Right lobe of liver (tissue), 6 donors: ENCODE results near the gene P2RY8. TPM values are rescaled to one million over a fixed set of nuclear protein-coding genes. Genes with fewer than 3 reads are reported as not detected.
"Not testable (repeated sequence)": the region's sequence is repeated elsewhere in the genome, so short reads cannot be mapped to it uniquely, and the experiment has no call there.

Experiments used
- ATAC-seq, 4 donors: fragments of 200-7000 bp; cut with Tn5 transposase; one replicate each; pipeline ENCODE4 v1.9.1; 2020; ENCODE audit warnings: mild to moderate bottlenecking in 4 of 4, moderate library complexity in 4 of 4
- DNase-seq, 3 donors: peaks; one replicate each; pipeline ENCODE4 v3.0.0-alpha.2; 2020
- H3K27ac ChIP-seq, 3 donors: fragments of 200-600 bp; one replicate each; pipeline ENCODE4 v1.8.0; 2022
- H3K27me3 ChIP-seq, 2 donors: fragments of 200-600 bp; one replicate each; pipeline ENCODE4 v1.8.0; 2022
- H3K36me3 ChIP-seq, 4 donors: fragments of 200-600 bp; sonication (generic) in 1 of 4; one replicate each; pipeline versions ENCODE4 v1.5.1 to v1.8.0; 2017 to 2022; ENCODE audit warnings: control low read depth in 1 of 4
- H3K4me1 ChIP-seq, 4 donors: fragments of 200-600 bp; sonication (generic) in 1 of 4; one replicate each; pipeline versions ENCODE4 v1.5.1 to v1.8.0; 2017 to 2022; ENCODE audit warnings: control low read depth in 1 of 4
- H3K4me3 ChIP-seq, 3 donors: fragments of 200-600 bp; one replicate each; pipeline ENCODE4 v1.8.0; 2022
- H3K9me3 ChIP-seq, 4 donors: fragments of 200-600 bp; sonication (generic) in 1 of 4; one replicate each; pipeline versions ENCODE4 v1.5.1 to v1.8.0; 2017 to 2022; ENCODE audit warnings: control low read depth in 1 of 4
- POLR2A ChIP-seq: fragments of 450-650 bp; IDR thresholded peaks from one replicate; pipeline ENCODE4 v1.6.1; 2017; ENCODE audit warnings: antibody characterized with exemption, mild to moderate bottlenecking
- WGBS: methylation state at CpG from one replicate; pipeline ENCODE4 v1.1.6; 2018; ENCODE audit warnings: low coverage, low lambda C conversion rate; ENCODE audit not compliant: insufficient coverage; ENCODE audit errors: missing lambda C conversion rate; 5-methylcytosine and 5-hydroxymethylcytosine counted together
- intact Hi-C, 2 donors: fragments of 100-400 bp; cut with DNase I; formaldehyde crosslinking; loops; one replicate each; pipeline versions ENCODE4 v1.11.2 to v1.14.1; 2022
- total RNA-seq, 6 experiments: library from RNA; depleted of rRNA in 2 of 6; stranded (reverse); fragments of >200 nt in 2 of 6; fragmentation: NEBNext Ultra II Directional in 3 of 6; extraction: Animal tissue kit (Norgen Biotek cat#: 25700) in 3 of 6; gene quantifications; one replicate each; pipeline versions ENCODE4 v1.1.0 to v1.2.4, GENCODE V29; 2016 to 2023
- TF ChIP-seq, protein P1 (sequence below), 4 donors: fragments of 200-600 bp in 3 of 4; fragments of 450-650 bp in 1 of 4; IDR thresholded peaks; one replicate each; pipeline versions ENCODE4 v1.5.1 to v1.8.0; 2016 to 2022; ENCODE audit warnings: antibody characterized with exemption in 4 of 4, mild to moderate bottlenecking in 2 of 4
- donor health status: DM: no; HTN: yes; CAD: no.
- donor health status: DM: no; HTN: no; CAD: no.
- donor health status: DM: no; HTN: no; CAD: no.
- donor health status: DM: no; HTN: yes; CAD: no.
- donor health status: DM: no; HTN: yes; CAD: no.

Gene P2RY8
- total RNA-seq, 6 experiments from 2014 or later, result 0.37 to 0.87 (median 0.73) TPM

- Histone ChIP-seq H3K4me1 (no peaks in the 10 kb centered on the region), H3K27me3 (no peaks in the 10 kb centered on the region), H3K9me3 (no peaks in the 10 kb centered on the region), H3K27ac (no peak overlapping the region), H3K36me3 (peaks cover 0 to 1% (median 0%) of the 10 kb centered on the region in 4 donors), H3K4me3 (no peak overlapping the region)
- intact Hi-C loops, result no loop called here
- ATAC-seq (peak in 1 of 4 donors; percentile 9), DNase-seq (no peak)
- 100% methylated on average over 6 of the region's 32 CpGs for WGBS
- no peak for TF ChIP-seq POLR2A
- TF ChIP-seq, protein P1, sequence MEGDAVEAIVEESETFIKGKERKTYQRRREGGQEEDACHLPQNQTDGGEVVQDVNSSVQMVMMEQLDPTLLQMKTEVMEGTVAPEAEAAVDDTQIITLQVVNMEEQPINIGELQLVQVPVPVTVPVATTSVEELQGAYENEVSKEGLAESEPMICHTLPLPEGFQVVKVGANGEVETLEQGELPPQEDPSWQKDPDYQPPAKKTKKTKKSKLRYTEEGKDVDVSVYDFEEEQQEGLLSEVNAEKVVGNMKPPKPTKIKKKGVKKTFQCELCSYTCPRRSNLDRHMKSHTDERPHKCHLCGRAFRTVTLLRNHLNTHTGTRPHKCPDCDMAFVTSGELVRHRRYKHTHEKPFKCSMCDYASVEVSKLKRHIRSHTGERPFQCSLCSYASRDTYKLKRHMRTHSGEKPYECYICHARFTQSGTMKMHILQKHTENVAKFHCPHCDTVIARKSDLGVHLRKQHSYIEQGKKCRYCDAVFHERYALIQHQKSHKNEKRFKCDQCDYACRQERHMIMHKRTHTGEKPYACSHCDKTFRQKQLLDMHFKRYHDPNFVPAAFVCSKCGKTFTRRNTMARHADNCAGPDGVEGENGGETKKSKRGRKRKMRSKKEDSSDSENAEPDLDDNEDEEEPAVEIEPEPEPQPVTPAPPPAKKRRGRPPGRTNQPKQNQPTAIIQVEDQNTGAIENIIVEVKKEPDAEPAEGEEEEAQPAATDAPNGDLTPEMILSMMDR (IDR thresholded peaks at IDR 0.05), result no peak
These were observed 109.2 kb downstream of the P2RY8 start for GRCh38 chrX:1427756-1428155.

GRCh38 chrX:1426321-1426720 is 110.7 kb downstream of the P2RY8 start:
- H3K9me3 ChIP-seq, intact Hi-C loops, DNase-seq, H3K27me3 ChIP-seq, H3K27ac ChIP-seq, H3K36me3 ChIP-seq, H3K4me1 ChIP-seq, ATAC-seq, H3K4me3 ChIP-seq: not testable (repeated sequence)
- 100% methylated on average over 10 of the region's 16 CpGs for WGBS

DNA sequence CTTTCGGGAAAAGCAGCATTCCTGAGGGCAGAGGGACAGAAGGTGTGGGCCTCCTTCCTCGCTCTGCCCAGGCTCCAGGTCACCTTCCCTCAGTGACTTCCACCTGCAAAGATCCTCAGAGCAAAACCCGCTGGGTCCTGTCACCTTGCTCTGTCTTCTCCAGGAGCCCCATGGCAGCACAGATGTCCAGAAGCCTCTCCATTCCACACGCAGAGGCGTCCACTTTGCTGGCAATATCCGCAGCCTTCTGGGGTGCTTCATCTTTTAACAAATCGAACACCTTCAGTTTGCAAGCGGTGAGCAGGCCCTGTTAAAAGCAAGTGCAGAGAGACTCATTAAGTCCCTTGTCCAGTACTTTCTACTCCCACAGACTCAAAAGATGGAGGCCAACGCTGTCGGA is 111.6 kb downstream of the P2RY8 start:
- no peak for DNase-seq
- no peak overlapping the region for H3K27ac ChIP-seq
- TF ChIP-seq, protein P1 (IDR thresholded peaks at IDR 0.05), result no peak
- TF ChIP-seq POLR2A, result no peak
- no peak for ATAC-seq
- H3K9me3 ChIP-seq, result no peaks in the 10 kb centered on the region
- 71% methylated on average over 6 of the region's 10 CpGs for WGBS
- intact Hi-C loops, result no loop called here
- no peaks in the 10 kb centered on the region for H3K27me3 ChIP-seq
- no peak overlapping the region for H3K4me3 ChIP-seq
- H3K36me3 ChIP-seq, result peaks cover 0 to 3% (median 0%) of the 10 kb centered on the region in 4 donors
- H3K4me1 ChIP-seq, result no peaks in the 10 kb centered on the region

GRCh38 chrX:1424147-1424851 is 112.7 kb downstream of the P2RY8 start:
- no peak for ATAC-seq
- WGBS, result 77% methylated on average over 9 of the region's 9 CpGs
- Histone ChIP-seq H3K36me3 (peaks cover 0 to 3% (median 0%) of the 10 kb centered on the region in 4 donors), H3K9me3 (no peaks in the 10 kb centered on the region), H3K27me3 (no peaks in the 10 kb centered on the region), H3K4me3 (no peak overlapping the region), H3K27ac (no peak overlapping the region), H3K4me1 (no peaks in the 10 kb centered on the region)
- TF ChIP-seq, protein P1 (IDR thresholded peaks at IDR 0.05), result no peak
- no peak for TF ChIP-seq POLR2A
- intact Hi-C loops, result no loop called here
- DNase-seq, result no peak

DNA sequence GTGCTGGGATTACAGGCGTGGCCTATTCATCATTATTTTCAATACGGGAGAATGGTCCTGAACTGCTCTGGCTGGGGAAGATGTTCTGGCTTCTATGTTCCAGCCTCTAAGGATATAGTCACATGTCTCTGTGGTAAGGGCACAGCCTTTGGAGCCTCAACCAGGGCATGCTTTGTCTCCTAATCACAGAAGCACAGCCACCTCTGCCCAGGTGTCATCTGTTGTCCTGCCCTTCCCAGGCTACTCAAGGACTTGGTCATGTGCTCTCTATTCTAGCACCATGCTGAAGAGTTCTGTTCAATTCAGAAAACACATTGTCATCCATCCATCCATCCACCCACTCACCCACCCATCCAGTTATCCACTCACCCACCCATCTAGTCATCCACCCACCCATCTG is 113.8 kb downstream of the P2RY8 start:
- DNase-seq, result peak in 1 of 3 donors; percentile 2

More for the DNA sequence above, 113.8 kb downstream of the P2RY8 start:
- TF ChIP-seq, protein P1 (IDR thresholded peaks at IDR 0.05), result no peak
- no peak for TF ChIP-seq POLR2A
- H3K27me3 ChIP-seq, result no peaks in the 10 kb centered on the region
- 58% methylated on average over 2 of the region's 2 CpGs for WGBS
- no peak overlapping the region for H3K27ac ChIP-seq
- no peak for ATAC-seq
- intact Hi-C loops, result no loop called here
- no peak overlapping the region for H3K4me3 ChIP-seq
- no peaks in the 10 kb centered on the region for H3K4me1 ChIP-seq
- no peaks in the 10 kb centered on the region for H3K9me3 ChIP-seq
- H3K36me3 ChIP-seq, result peaks cover 0 to 3% (median 0%) of the 10 kb centered on the region in 4 donors
